ENCODE results near the gene SMIM26.

DNA sequence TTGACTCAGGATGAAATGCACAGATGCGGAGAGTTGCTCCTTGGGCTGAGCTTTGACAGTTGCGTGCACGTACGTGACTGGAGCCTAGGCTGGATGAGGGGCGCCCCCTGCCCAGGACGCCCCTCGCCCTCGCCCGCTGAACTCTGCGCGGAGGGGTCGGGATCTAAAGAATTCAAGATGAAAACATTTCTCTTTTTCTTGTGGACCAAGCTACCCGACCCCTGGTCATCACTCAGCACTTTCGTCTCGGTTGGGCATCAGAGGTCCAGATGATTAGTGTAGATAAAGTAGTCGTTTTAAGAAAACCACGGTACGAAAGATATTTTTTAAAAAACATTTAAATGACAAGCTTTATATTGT is 21.3 kb downstream of the SMIM26 start:
- no peak for TF ChIP-seq POLR2A (IDR thresholded peaks at IDR 0.05)
- TF ChIP-seq, protein P1, sequence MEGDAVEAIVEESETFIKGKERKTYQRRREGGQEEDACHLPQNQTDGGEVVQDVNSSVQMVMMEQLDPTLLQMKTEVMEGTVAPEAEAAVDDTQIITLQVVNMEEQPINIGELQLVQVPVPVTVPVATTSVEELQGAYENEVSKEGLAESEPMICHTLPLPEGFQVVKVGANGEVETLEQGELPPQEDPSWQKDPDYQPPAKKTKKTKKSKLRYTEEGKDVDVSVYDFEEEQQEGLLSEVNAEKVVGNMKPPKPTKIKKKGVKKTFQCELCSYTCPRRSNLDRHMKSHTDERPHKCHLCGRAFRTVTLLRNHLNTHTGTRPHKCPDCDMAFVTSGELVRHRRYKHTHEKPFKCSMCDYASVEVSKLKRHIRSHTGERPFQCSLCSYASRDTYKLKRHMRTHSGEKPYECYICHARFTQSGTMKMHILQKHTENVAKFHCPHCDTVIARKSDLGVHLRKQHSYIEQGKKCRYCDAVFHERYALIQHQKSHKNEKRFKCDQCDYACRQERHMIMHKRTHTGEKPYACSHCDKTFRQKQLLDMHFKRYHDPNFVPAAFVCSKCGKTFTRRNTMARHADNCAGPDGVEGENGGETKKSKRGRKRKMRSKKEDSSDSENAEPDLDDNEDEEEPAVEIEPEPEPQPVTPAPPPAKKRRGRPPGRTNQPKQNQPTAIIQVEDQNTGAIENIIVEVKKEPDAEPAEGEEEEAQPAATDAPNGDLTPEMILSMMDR (IDR thresholded peaks at IDR 0.05) = no peak

Measured in adrenal gland (tissue), 5 donors.